OCI-LY7 (cell line): ENCODE data around the gene FAM170B. TPM values are rescaled to one million over a fixed set of nuclear protein-coding genes. Genes with fewer than 3 reads are reported as not detected.

ENCODE experiments used
- BruUV-seq: library from RNA; stranded (reverse); fragments of 400-500 nt; replicated peaks from 2 replicates; lab custom pipeline; 2021; lab: Mats Ljungman, UMichigan
- CTCF ChIA-PET: fragments of 300-600 bp; sonication (Branson Sonifier 250); formaldehyde crosslinking; loops from one replicate; lab custom pipeline; 2022; ENCODE audit warnings: antibody characterized with exemption; ENCODE audit not compliant: unreplicated experiment; lab: Charles Lee
- POLR2A ChIA-PET: fragments of 300-600 bp; sonication (Branson Sonifier 250); formaldehyde crosslinking; loops from one replicate; lab custom pipeline; 2022; ENCODE audit warnings: antibody characterized with exemption; lab: Charles Lee
- DNase-seq: peaks from one replicate; pipeline ENCODE4 v3.0.0-alpha.2; 2015; ENCODE audit warnings: low spot score
- H2AFZ ChIP-seq: fragments of 200-600 bp; sonication (generic), shearing (Covaris generic); 2 replicates; pipeline ENCODE4 v1.6.1; 2014; ENCODE audit warnings: mild to moderate bottlenecking, antibody characterized with exemption, low read length, moderate library complexity
- H3K27ac ChIP-seq: fragments of 200-600 bp; sonication (generic); 2 replicates; pipeline ENCODE4 v1.5.1; 2014; ENCODE audit warnings: mixed run types, low read depth, mild to moderate bottlenecking, moderate library complexity, low read length, inconsistent platforms; ENCODE audit not compliant: poor library complexity, severe bottlenecking
- H3K36me3 ChIP-seq: fragments of 200-600 bp; sonication (generic); 2 replicates; pipeline ENCODE4 v1.6.1; 2014; ENCODE audit warnings: mild to moderate bottlenecking, antibody characterized with exemption, low read length, moderate library complexity, mixed read lengths; ENCODE audit not compliant: insufficient read depth
- H3K4me1 ChIP-seq: fragments of 200-600 bp; sonication (generic); 2 replicates; pipeline ENCODE4 v1.5.1; 2014; ENCODE audit warnings: mild to moderate bottlenecking, low read length; ENCODE audit not compliant: insufficient read depth, poor library complexity, severe bottlenecking
- H3K4me2 ChIP-seq: fragments of 200-600 bp; sonication (generic); 2 replicates; pipeline ENCODE4 v1.6.1; 2014; ENCODE audit warnings: mild to moderate bottlenecking, low read length
- H3K4me3 ChIP-seq: fragments of 200-600 bp; sonication (generic); 2 replicates; pipeline ENCODE4 v1.5.1; 2014; ENCODE audit warnings: mild to moderate bottlenecking, low read depth, low read length; ENCODE audit not compliant: poor library complexity, severe bottlenecking
- H3K79me2 ChIP-seq: fragments of 200-600 bp; sonication (generic); 2 replicates; pipeline ENCODE4 v1.6.1; 2016; ENCODE audit warnings: low read depth, mild to moderate bottlenecking, low read length, moderate library complexity, mixed read lengths; ENCODE audit not compliant: insufficient read depth
- H3K9me2 ChIP-seq: fragments of 200-600 bp; sonication (generic); 2 replicates; pipeline ENCODE4 v1.6.1; 2016; ENCODE audit warnings: mild to moderate bottlenecking, low read length, mixed read lengths; ENCODE audit not compliant: insufficient read depth
- H3K9me3 ChIP-seq: fragments of 200-600 bp; sonication (generic); 2 replicates; pipeline ENCODE4 v1.6.1; 2014; ENCODE audit warnings: mild to moderate bottlenecking, mixed run types, low read length, mixed read lengths
- H4K20me1 ChIP-seq: fragments of 200-600 bp; sonication (generic); 2 replicates; pipeline ENCODE4 v1.6.1; 2014; ENCODE audit warnings: mild to moderate bottlenecking, antibody characterized with exemption, low read length, moderate library complexity, mixed read lengths; ENCODE audit not compliant: insufficient read depth
- EZH2phosphoT487 ChIP-seq: fragments of 200-600 bp; sonication (generic); IDR thresholded peaks from 2 replicates; pipeline ENCODE4 v1.6.1; 2018; ENCODE audit warnings: low read depth, borderline replicate concordance, mild to moderate bottlenecking, mixed run types, antibody characterized with exemption, low read length, moderate library complexity, mixed read lengths
- intact Hi-C: fragments of 100-400 bp; cut with micrococcal nuclease; formaldehyde crosslinking; loops from one replicate; pipeline ENCODE4 v1.10.0; 2022; ENCODE audit not compliant: unreplicated experiment
- total RNA-seq, 2 experiments: library from RNA; depleted of rRNA in 1 of 2; stranded (reverse); fragments of >200 nt in 1 of 2; shearing (Covaris generic) in 1 of 2; gene quantifications; 2 replicates each; pipeline ENCODE4 v1.2.3, GENCODE V29; 2014 to 2022
- TF ChIP-seq, protein P1 (sequence below): fragments of 200-600 bp; sonication (generic); conservative IDR thresholded peaks from 2 replicates; pipeline ENCODE4 v1.5.1; 2014; ENCODE audit warnings: mild to moderate bottlenecking, antibody characterized with exemption, low read length, moderate library complexity, mixed read lengths

FAM170B gene
- total RNA-seq, 2 experiments from 2014 or later, result 0.23 to 0.38 TPM

DNA sequence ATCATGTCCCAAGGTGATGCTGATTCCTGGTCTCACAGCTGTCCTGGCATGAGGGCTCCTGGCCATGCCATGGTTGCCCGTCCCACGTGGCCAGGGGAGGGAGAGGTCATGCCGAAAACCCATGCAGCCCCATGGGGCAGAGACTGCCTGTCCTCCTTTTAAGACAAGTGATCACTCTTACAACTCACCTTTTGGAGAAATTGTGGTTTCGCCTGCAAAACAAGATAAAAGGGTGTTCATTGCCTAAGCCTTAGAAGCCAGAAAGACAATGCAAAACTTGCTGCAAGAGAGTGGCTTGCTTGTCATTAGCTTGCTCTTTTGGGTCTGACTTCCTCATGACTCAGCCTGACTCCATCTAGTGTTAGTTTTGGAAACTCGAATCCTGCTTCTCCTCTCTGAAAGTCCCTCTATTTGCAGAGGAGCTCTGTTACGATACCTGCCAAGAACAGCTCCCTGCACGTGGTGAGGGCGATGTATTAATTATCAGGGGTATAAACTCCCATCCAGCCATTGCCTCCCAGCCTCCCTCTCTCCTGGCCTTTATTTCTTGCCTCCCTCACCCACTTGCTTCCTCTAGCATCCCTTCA lies 27.7 kb upstream of the FAM170B start:
- Histone ChIP-seq H2AFZ (no peak overlapping the region), H3K4me2 (no peak overlapping the region), H3K9me3 (no peaks in the 10 kb centered on the region), H3K9me2 (no peaks in the 10 kb centered on the region), H3K36me3 (no peaks in the 10 kb centered on the region), H3K27ac (no peak overlapping the region), H3K4me3 (no peak overlapping the region), H4K20me1 (no peaks in the 10 kb centered on the region), H3K79me2 (no peaks in the 10 kb centered on the region), H3K4me1 (peaks cover 15% of the 10 kb centered on the region)
- intact Hi-C loops, result loop anchor here (5.0 kb wide), 1 partner anchor 84 kb away; no protein-coding TSS in a partner anchor
- BruUV-seq, result no TSS peak
- DNase-seq, result peak; percentile 66
- TF ChIP-seq, protein P1, sequence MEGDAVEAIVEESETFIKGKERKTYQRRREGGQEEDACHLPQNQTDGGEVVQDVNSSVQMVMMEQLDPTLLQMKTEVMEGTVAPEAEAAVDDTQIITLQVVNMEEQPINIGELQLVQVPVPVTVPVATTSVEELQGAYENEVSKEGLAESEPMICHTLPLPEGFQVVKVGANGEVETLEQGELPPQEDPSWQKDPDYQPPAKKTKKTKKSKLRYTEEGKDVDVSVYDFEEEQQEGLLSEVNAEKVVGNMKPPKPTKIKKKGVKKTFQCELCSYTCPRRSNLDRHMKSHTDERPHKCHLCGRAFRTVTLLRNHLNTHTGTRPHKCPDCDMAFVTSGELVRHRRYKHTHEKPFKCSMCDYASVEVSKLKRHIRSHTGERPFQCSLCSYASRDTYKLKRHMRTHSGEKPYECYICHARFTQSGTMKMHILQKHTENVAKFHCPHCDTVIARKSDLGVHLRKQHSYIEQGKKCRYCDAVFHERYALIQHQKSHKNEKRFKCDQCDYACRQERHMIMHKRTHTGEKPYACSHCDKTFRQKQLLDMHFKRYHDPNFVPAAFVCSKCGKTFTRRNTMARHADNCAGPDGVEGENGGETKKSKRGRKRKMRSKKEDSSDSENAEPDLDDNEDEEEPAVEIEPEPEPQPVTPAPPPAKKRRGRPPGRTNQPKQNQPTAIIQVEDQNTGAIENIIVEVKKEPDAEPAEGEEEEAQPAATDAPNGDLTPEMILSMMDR, result peak; percentile 67
- TF ChIP-seq EZH2phosphoT487, result no peak
- CTCF ChIA-PET, result interaction anchor here (0.5 to 1.9 kb wide), 3 partner anchors 108 to 503 kb away, joined by 4 to 8 read pairs (median 4); no protein-coding TSS in a partner anchor
- POLR2A ChIA-PET, result interaction anchor here (0.5 to 1.1 kb wide), 5 partner anchors 8 to 112 kb away, joined by 3 to 5 read pairs (median 3); no protein-coding TSS in a partner anchor

DNA sequence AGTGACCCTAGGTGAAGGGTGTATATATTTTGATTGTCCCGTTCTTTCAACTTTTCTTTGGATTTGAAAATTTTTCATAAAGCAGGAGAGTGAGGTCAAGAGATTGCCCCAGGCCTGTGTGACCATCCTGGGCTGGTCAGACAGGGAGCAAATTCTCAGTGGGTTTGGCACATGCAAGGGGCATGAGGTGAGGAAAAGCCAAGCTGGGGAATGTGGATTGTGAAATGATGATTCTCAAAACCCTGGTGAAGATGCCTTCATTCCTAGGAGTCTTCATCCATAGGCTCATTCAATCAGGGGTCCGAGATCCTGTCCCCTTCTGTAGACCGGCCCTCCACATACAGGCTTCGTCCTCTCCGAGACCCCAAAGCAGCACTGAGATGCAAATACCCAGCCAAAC lies 27.0 kb upstream of the FAM170B start:
- H3K36me3 ChIP-seq, result no peaks in the 10 kb centered on the region
- H3K27ac ChIP-seq, result no peak overlapping the region
- ChIA-PET CTCF (no interaction called here), POLR2A (interaction anchor here (0.5 to 0.7 kb wide), 2 partner anchors 41 to 111 kb away, joined by 3 read pairs; no protein-coding TSS in a partner anchor)
- H3K4me2 ChIP-seq, result no peak overlapping the region
- no peaks in the 10 kb centered on the region for H3K9me3 ChIP-seq
- H3K4me3 ChIP-seq, result no peak overlapping the region
- intact Hi-C loops, result loop anchor here (5.0 kb wide), 1 partner anchor 84 kb away; no protein-coding TSS in a partner anchor
- H4K20me1 ChIP-seq, result no peaks in the 10 kb centered on the region
- BruUV-seq, result no TSS peak
- TF ChIP-seq EZH2phosphoT487, result no peak
- TF ChIP-seq, protein P1, result no peak
- H2AFZ ChIP-seq, result no peak overlapping the region
- no peak for DNase-seq
- H3K79me2 ChIP-seq, result no peaks in the 10 kb centered on the region
- H3K4me1 ChIP-seq, result peaks cover 15% of the 10 kb centered on the region
- H3K9me2 ChIP-seq, result no peaks in the 10 kb centered on the region

DNA sequence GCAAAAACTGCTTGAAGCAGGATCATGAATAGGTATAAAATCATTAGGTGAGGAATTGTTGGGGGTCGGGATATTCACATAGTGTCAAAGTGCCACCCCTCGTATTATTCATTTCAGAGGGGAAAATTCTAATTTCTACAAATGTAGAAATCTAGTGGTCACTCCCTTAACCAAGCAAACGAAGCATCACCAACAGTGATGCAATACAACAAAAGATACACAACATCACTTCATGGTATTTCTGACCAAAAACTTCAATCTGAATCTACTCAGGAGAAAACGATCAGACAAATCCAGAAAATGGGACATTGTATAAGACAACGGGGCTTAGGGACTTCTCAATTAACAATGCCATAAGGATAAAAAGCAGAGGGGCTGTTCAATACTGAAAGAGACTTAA lies 26.3 kb upstream of the FAM170B start:
- H3K4me2 ChIP-seq, result no peak overlapping the region
- no peak for TF ChIP-seq EZH2phosphoT487
- TF ChIP-seq, protein P1, result no peak
- H2AFZ ChIP-seq, result no peak overlapping the region
- H3K36me3 ChIP-seq, result no peaks in the 10 kb centered on the region
- H3K9me3 ChIP-seq, result no peaks in the 10 kb centered on the region
- H3K4me1 ChIP-seq, result peaks cover 15% of the 10 kb centered on the region
- H4K20me1 ChIP-seq, result no peaks in the 10 kb centered on the region
- H3K79me2 ChIP-seq, result no peaks in the 10 kb centered on the region
- no peaks in the 10 kb centered on the region for H3K9me2 ChIP-seq
- DNase-seq, result no peak
- intact Hi-C loops, result loop anchor here (5.0 kb wide), 1 partner anchor 83 kb away; no protein-coding TSS in a partner anchor
- ChIA-PET POLR2A (no interaction called here), CTCF (no interaction called here)
- no peak overlapping the region for H3K27ac ChIP-seq
- H3K4me3 ChIP-seq, result no peak overlapping the region
- no TSS peak for BruUV-seq
